OCI-LY1 (cell line): Measurements from ENCODE around the gene CHGA.

Experiments used
- EZH2 ChIP-seq: fragments of 200-600 bp; sonication (generic), shearing (Covaris generic); IDR thresholded peaks from 2 replicates; pipeline ENCODE4 v1.8.0; 2017; ENCODE audit warnings: borderline replicate concordance, mixed run types, mild to moderate bottlenecking, antibody characterized with exemption, low read length, moderate library complexity, mixed read lengths
- TF ChIP-seq, protein P1 (sequence below): fragments of 200-600 bp; sonication (generic), shearing (Covaris generic); IDR thresholded peaks from 2 replicates; pipeline ENCODE4 v1.5.1; 2017; ENCODE audit warnings: mild to moderate bottlenecking, antibody characterized with exemption, low read length, moderate library complexity, mixed read lengths

GRCh38 chr14:92954933-92955332 is 32.0 kb downstream of the CHGA start:
- TF ChIP-seq, protein P1, sequence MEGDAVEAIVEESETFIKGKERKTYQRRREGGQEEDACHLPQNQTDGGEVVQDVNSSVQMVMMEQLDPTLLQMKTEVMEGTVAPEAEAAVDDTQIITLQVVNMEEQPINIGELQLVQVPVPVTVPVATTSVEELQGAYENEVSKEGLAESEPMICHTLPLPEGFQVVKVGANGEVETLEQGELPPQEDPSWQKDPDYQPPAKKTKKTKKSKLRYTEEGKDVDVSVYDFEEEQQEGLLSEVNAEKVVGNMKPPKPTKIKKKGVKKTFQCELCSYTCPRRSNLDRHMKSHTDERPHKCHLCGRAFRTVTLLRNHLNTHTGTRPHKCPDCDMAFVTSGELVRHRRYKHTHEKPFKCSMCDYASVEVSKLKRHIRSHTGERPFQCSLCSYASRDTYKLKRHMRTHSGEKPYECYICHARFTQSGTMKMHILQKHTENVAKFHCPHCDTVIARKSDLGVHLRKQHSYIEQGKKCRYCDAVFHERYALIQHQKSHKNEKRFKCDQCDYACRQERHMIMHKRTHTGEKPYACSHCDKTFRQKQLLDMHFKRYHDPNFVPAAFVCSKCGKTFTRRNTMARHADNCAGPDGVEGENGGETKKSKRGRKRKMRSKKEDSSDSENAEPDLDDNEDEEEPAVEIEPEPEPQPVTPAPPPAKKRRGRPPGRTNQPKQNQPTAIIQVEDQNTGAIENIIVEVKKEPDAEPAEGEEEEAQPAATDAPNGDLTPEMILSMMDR = no peak
- TF ChIP-seq EZH2 = no peak
